RWPE1 (cell line): ENCODE results near the gene RCAN2.

ENCODE experiments used
- CTCF ChIA-PET: fragments of 350-600 bp; sonication (Branson Sonifier 250); formaldehyde crosslinking; extraction: SDS; loops from one replicate; lab custom pipeline; 2021; lab: Yijun Ruan, JAX
- POLR2A ChIA-PET: fragments of 400-600 bp; formaldehyde crosslinking; extraction: SDS; loops from one replicate; lab custom pipeline; 2020; ENCODE audit warnings: antibody characterized with exemption; ENCODE audit not compliant: low non-redundant PET; lab: Yijun Ruan, JAX
- DNase-seq: peaks from one replicate; pipeline ENCODE4 v3.0.0; 2012; ENCODE audit warnings: low spot score
- H3K27ac ChIP-seq: fragments of 450-650 bp; 2 replicates; pipeline ENCODE4 v1.5.1; 2017
- TF ChIP-seq, protein P1 (sequence below): fragments of 450-650 bp; conservative IDR thresholded peaks from 2 replicates; pipeline ENCODE4 v1.5.1; 2017; ENCODE audit warnings: low read depth, mild to moderate bottlenecking

RCAN2 gene

DNA sequence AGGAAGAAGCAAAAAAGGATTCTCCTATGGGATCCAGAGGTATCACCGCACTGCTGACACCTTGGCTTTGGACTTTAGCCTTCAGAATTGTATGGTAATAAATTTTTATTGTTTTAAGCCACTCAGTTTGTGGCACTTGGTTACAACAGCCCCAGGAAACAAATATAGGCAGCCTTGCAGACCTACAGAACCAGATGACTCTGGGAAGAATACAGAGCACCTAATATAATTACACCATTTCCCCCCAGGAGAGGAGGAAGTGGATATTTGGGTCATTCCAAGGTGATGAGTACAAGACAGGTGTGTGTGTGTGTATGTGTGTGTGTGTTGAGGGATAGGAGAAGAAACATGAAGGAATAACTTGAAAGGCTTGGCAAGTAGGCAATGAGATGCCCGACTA lies 236.3 kb downstream of the RCAN2 start:
- ChIA-PET POLR2A (no interaction called here), CTCF (no interaction called here)
- TF ChIP-seq, protein P1, sequence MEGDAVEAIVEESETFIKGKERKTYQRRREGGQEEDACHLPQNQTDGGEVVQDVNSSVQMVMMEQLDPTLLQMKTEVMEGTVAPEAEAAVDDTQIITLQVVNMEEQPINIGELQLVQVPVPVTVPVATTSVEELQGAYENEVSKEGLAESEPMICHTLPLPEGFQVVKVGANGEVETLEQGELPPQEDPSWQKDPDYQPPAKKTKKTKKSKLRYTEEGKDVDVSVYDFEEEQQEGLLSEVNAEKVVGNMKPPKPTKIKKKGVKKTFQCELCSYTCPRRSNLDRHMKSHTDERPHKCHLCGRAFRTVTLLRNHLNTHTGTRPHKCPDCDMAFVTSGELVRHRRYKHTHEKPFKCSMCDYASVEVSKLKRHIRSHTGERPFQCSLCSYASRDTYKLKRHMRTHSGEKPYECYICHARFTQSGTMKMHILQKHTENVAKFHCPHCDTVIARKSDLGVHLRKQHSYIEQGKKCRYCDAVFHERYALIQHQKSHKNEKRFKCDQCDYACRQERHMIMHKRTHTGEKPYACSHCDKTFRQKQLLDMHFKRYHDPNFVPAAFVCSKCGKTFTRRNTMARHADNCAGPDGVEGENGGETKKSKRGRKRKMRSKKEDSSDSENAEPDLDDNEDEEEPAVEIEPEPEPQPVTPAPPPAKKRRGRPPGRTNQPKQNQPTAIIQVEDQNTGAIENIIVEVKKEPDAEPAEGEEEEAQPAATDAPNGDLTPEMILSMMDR: no peak
- H3K27ac ChIP-seq: no peak overlapping the region
- no peak for DNase-seq

- DNase-seq: no peak
- TF ChIP-seq, protein P1: no peak
- ChIA-PET POLR2A (no interaction called here), CTCF (no interaction called here)
- no peak overlapping the region for H3K27ac ChIP-seq
Observed at GRCh38 chr6:46254331-46254730, 236.9 kb downstream of the RCAN2 start.

GRCh38 chr6:46251583-46252339 lies 239.5 kb downstream of the RCAN2 start:
- ChIA-PET POLR2A (no interaction called here), CTCF (no interaction called here)
- no peak for DNase-seq
- H3K27ac ChIP-seq: no peak overlapping the region
- TF ChIP-seq, protein P1: no peak

DNA sequence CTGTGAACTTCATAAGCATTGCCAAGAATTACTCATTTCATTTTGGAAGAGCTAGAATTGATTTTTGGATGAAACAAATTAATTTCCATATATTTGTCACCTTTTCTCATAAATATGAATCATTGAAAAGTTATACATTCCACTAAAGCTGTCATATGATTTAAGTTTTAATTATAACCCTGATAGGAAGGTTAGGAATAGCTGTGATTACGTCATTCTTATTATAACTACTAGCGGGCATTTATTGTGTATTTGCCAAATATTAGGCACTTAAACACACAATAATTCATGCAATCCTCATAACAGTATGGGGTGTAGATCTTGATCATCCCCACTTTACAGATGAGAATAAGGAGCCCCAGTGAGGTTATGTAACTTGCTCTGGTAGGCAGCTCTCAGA lies 243.1 kb downstream of the RCAN2 start:
- POLR2A ChIA-PET: no interaction called here
- TF ChIP-seq, protein P1: no peak
- CTCF ChIA-PET: no interaction called here
- no peak for DNase-seq
- H3K27ac ChIP-seq: no peak overlapping the region

DNA sequence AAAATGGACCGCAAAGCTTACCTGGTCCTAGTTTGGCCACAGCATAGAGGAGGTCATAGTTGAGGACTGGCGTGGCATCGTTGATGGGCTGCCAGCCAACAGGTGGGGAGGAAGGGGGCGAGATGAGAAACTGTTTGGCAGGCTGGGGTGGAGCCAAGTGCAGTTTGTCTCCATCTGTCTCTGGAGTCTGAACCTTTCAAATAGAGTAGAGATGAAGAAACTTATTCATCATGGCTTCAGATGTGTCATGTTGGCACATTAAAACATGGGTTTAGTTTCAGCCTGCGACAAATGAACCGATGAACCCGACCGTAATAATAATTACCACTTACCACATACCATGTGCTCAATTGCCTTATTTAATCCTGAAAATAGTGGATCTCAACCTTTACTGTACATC lies 244.5 kb downstream of the RCAN2 start:
- POLR2A ChIA-PET: no interaction called here
- DNase-seq: no peak
- TF ChIP-seq, protein P1: no peak
- CTCF ChIA-PET: interaction anchor here (0.5 kb wide), 1 partner anchor 774 kb away, joined by 3 read pairs; no protein-coding TSS in a partner anchor
- H3K27ac ChIP-seq: no peak overlapping the region

- TF ChIP-seq, protein P1: no peak
- DNase-seq: no peak
- POLR2A ChIA-PET: no interaction called here
- no peak overlapping the region for H3K27ac ChIP-seq
- CTCF ChIA-PET: interaction anchor here (0.5 kb wide), 1 partner anchor 773 kb away, joined by 3 read pairs; no protein-coding TSS in a partner anchor
Observed at GRCh38 chr6:46246081-46246480, 245.2 kb downstream of the RCAN2 start.
